HT1080 (cell line): ENCODE data around the gene ANKRD63. TPM values are rescaled to one million over a fixed set of nuclear protein-coding genes. Genes with fewer than 3 reads are reported as not detected.

Experiments used
- DNase-seq: peaks from one replicate; pipeline ENCODE4 v3.0.0-alpha.2; 2015; ENCODE audit warnings: low read depth
- total RNA-seq: library from RNA; depleted of rRNA; stranded (reverse); fragments of >200 nt; shearing (Covaris generic); gene quantifications from 2 replicates; pipeline ENCODE4 v1.2.3, GENCODE V29; 2014

Gene ANKRD63
- total RNA-seq, 1 experiment from 2014 or later: not detected

- DNase-seq: no peak
Measured at GRCh38 chr15:40295877-40296560, 13.2 kb upstream of the ANKRD63 start.

GRCh38 chr15:40295297-40295696 is 12.4 kb upstream of the ANKRD63 start:
- DNase-seq: no peak

- no peak for DNase-seq
Measured at GRCh38 chr15:40293905-40294895, 11.3 kb upstream of the ANKRD63 start.

GRCh38 chr15:40293006-40293405 is 10.1 kb upstream of the ANKRD63 start:
- no peak for DNase-seq

- DNase-seq: no peak
Measured at GRCh38 chr15:40292246-40292645, 9.4 kb upstream of the ANKRD63 start.

- no peak for DNase-seq
Measured at GRCh38 chr15:40290918-40291574, 8.2 kb upstream of the ANKRD63 start.

GRCh38 chr15:40290545-40290917 is 7.7 kb upstream of the ANKRD63 start:
- DNase-seq: no peak

- DNase-seq: no peak
Measured at GRCh38 chr15:40289140-40289775, 6.4 kb upstream of the ANKRD63 start.

- DNase-seq: no peak
Measured at GRCh38 chr15:40287968-40288367, 5.1 kb upstream of the ANKRD63 start.

GRCh38 chr15:40287505-40287904 is 4.6 kb upstream of the ANKRD63 start:
- no peak for DNase-seq

- DNase-seq: no peak
Measured at GRCh38 chr15:40286794-40287193, 3.9 kb upstream of the ANKRD63 start.

- DNase-seq: no peak
Measured at GRCh38 chr15:40286061-40286532, 3.2 kb upstream of the ANKRD63 start.

- DNase-seq: no peak
Measured at GRCh38 chr15:40285554-40286011, 2.7 kb upstream of the ANKRD63 start.

- DNase-seq: no peak
Measured at GRCh38 chr15:40285151-40285550, 2.3 kb upstream of the ANKRD63 start.

- DNase-seq: no peak
Measured at GRCh38 chr15:40283615-40284300, 894 bp upstream of the ANKRD63 start.

GRCh38 chr15:40282147-40282868 is 556 bp downstream of the ANKRD63 start:
- DNase-seq: no peak

GRCh38 chr15:40281801-40282146 is 1.1 kb downstream of the ANKRD63 start:
- no peak for DNase-seq

GRCh38 chr15:40281057-40281800 is 1.6 kb downstream of the ANKRD63 start:
- DNase-seq: no peak
